IPS-NIHi11 (cell line): ENCODE measurements around the gene RPLP1.

Source experiments
- DNase-seq: peaks from one replicate; pipeline ENCODE4 v3.0.0; 2012; ENCODE audit warnings: mixed read lengths, low spot score

RPLP1 gene

DNA sequence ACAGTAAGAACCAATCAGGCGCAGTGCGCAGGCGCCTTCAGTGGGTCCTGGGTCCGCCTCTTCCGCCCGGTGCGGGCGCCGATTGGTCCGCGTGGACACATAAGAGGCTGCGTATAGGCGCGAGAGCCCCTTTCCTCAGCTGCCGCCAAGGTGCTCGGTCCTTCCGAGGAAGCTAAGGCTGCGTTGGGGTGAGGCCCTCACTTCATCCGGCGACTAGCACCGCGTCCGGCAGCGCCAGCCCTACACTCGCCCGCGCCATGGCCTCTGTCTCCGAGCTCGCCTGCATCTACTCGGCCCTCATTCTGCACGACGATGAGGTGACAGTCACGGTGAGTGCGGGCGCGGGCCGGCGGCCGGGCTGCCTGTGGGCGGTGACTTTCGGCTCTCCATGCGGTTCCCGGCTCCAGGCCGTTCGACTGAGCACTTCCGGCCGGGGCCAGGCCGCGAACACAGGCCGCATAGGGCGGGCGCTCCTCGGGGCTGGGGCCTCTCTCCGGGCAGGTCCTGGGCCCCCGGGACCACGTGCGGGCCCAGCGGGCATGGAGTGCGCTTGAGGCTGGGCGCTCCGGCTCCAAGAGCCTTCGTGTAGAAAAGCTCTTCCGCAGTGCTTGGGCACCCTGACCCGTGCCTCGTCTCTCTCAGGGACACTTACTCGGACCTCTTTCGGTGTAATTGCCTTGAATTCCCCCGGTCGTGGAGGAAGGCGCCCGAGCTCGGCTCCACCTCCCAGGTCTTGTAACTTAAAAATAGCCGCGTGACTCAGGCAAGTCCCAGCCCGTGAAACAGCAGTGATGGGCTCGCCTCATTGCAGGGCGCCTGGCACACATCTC, at the start of gene RPLP1:
RPLP1 (plus strand) TSS at position 127 of the 830 bp plus-strand sequence; CDS start at position 258, 131 bp downstream.
- peak; percentile 95 for DNase-seq

DNA sequence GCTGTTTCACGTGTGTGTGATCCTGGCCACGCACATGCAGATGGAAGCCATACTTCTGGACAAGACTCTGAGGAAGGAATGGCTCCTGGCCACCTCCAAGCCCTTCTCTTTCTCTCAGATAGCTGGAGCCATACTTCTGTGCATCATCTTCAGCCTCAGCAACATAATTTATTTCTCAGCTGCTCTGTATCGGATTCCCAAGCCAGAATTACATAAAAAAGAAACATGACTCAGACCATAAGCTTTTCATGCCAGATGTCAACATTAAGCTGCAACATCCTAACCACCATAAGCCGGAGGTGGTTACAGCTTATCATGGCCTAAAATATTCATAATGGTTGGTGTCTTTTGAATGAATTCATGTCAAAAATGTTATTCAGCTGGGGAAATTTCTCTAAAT, 49.0 kb upstream of the RPLP1 start:
- DNase-seq, result no peak

DNA sequence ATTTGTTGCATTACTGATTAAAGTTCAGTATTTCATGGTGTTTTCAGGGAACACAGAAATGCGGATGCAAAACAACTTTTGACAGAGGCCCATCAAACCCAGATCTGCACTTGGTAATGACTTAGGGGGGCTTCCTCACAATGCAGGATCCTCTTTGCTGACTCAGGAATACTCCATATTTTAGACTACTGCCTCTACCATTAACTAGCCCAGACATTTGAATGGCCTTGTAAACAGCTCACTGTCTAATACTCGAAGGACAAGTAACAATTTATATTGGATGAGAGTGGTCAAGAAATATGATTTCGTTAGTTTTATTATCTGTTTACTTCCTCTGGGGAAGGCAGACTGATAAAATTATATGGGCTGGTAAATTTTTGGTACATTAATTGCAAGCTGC, 47.5 kb upstream of the RPLP1 start:
- DNase-seq, result no peak

DNA sequence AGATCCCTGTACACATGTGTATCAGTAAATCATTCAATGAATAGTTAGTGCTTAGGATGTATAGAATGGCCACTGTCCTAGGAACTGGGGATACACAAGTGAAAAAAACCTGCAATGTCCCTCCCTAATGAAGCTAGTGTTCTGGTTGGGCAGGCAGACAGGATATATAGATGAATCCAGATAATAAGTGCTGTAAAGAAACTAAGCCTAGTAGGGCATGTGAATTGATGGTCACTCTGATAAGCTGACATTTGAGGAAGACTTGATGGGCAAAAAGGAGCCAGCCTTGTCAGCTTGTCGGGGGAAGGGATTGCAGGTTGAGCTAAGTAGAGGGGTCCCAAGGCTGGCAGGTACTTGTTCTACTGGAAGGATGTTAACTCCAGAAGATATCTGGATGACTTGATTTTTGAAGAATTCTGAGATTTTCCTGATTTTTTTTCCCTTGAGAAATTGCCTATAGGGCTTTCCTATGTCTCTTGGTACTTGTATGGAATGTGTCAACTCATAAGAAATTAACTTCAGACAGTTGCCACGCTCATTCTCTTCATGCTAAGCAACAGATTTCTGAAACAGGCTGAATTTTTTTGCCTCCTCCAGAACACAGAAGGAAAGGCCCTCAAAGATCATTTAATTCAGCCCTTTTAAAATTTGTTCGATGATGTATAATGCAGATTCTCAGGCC, 44.8 kb upstream of the RPLP1 start:
- DNase-seq, result no peak

DNA sequence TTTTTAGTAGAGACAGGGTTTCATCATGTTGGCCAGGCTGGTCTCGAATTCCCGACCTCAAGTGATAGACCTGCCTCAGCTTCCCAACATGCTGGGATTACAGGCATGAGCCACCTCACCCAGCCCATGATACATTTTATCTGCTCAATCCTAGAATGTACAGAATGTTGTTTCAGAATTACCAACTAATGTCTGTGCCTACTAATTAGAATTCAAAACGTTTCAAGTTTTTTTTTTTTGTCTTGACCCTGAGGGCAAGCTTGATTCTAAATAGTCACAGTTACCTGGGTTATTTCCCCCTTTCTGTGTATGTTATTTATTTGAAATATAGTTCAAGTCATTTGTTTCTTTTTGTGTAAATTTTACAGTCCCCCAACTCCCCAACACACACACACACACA, 43.8 kb upstream of the RPLP1 start:
- no peak for DNase-seq

DNA sequence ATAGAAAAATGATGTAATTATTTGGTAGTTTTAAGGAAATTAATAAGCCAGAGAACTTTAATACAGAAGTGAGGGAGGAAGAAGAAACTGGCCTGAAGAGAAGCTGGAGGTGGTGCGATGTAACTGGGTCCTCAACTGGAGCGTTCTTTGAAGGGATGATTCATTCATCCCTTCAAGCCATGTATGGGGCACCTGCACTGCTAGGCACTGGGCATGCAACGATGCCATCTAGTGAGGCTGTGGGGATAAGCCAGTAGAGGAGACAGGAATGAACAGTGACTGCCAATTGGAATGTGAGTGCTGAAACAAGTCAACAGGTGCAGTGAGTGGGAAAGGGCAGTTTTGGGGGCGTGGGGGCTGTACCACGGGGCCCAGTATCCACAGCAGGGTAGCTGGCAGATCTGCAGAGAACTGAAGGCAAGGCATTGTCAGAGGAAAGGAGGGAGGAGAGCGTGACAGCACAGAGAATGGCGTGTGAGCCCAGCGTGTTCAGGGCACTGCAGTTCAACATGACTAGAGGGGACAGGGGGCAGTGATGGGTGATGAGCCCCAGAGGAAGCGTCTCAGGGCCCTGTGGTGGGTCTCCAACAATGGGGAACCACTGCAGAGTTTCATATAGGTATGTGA, 42.3 kb upstream of the RPLP1 start:
- DNase-seq, result peak; percentile 66

DNA sequence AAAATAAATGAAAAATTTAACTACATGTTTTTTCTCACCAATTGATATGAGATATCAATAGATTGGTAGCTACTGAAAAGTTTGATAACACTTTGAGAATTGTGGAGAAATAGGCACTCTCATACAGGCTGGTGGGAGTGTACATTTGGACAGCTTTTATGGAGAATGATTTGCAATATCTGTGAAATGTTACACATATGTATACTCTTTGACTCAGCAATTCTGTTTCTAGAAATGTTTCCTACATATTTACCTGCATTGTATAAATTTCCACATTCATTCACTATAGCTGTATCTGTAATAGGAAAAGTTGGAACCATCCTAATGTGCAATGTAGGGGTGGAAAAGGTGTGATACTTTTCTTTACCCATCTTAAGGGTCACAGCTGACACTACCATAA, 40.3 kb upstream of the RPLP1 start:
- DNase-seq, result no peak

DNA sequence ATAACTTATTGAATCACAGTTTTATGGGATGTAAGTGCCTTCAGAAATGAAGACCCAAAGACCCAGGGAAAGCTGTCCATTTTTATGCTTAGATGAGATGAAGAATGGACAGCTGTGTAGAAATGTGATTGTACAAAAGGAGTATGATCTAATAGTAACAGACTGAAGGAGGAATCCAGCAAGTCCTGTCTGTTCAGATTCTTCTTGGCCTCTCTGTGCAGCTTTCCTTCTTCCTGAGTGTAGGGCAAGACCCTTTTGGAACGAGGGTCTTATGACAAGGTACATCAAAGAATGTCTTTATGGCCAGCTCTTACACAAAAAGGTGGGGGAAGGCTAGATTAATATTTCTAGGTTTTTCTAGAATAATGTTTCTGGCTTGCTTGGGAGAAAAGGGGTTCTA, 39.9 kb upstream of the RPLP1 start:
- no peak for DNase-seq

DNA sequence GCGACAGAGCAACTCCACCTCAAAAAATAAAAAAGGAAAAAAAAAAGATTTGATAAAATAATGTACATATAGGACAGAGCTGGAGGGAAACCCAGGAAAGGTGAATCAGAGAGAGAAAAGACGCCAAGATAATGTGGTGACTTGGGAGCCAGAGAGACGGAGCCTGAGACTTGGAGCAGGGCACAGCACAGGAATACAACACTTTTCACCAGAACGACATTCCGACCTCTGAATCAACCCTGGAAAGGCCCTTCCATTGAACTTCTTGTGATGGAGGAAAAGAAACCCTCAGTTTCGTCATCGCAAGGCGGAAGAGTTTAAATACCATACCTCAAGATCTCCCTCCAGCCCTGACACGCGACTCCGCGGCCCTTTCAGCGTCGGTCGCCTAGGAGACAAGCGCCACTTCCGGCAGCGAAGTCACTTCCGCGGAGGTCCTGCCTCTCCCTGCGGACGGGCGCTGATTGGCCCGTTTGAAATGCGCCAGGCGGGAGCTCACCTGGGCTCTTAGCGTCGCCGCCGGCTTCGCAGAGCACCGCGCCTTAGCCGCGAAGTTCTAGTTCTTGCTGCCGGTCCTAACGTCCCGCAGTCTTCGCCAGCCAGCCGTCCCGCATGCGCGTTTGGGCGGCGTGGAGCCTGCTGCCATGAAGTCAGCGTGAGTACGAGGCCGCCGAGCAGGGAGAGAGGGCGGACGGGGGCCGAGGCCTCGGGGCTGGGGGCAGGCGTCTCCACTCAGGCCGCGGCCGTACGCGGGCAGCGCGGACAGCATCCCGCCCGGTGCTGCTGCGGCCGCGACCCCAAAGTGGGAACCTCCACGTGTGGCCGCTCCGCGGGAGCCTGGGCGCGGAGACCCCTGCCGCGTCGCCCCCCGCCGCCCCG, 38.6 kb upstream of the RPLP1 start, which contains the start of gene KIF23:
KIF23 (plus strand) TSS at position 528 of the 879 bp plus-strand sequence; CDS start at position 645, 117 bp downstream.
- DNase-seq, result peak; percentile 99

DNA sequence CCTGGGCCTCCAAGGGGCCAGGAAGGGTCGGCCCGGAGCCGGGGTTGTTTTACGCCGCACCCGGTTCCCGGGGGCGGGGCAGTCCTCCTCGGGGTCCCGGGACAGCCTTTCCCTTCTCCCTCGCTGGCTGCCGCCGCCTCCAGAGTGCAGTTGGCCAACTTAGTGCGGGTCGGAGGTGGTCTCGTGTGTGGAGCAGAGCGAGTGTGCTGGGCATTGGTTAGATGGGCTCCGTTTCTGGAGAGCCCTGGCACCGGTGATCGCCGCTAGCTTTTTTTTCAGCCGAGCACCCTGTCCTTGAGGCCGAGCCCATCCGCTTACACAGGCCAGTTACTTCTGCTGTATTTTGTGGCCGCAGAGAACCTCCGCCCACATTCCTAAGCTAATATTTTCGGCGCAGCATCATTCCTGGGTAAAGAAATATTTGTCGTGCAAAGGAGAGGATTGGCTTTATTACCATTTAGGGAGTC, 37.9 kb upstream of the RPLP1 start:
- peak; percentile 72 for DNase-seq

DNA sequence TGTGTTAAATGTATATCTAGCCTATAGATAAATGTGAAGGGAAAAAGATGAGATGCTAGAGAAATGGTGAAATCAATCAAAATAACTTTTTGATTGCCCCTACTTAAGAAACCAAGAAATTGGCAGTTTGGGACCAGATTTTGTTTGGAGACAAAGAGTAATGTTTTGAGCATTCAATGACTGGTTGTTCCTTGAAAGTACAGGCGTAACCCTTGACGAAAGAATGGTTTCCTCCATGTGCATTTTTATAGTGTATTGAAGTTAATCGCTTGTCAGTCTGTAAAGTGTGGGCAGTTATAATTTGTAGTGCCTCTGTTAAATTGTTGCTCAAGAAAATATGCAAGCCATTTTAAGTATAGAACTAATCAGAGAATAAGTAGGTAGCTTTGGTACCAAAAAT, 37.2 kb upstream of the RPLP1 start:
- DNase-seq, result no peak

DNA sequence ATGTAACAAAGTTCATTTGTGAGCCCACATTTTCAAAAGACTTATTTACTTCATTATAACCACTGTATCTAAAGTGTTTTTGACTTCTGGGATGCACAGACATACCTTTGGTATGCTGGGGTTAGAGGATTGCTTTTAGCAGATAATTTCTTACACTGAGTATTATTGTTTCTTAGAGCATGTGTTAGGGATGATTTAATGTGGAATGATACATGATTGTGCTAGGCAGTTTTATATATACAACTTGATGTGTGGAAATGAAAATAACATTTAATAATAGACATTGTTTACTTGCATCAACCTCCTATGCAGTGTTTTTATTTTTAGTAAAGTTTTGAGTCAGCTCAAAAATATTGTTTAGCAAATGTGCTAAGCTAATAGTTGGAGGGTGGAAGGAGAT, 35.0 kb upstream of the RPLP1 start:
- DNase-seq, result no peak

DNA sequence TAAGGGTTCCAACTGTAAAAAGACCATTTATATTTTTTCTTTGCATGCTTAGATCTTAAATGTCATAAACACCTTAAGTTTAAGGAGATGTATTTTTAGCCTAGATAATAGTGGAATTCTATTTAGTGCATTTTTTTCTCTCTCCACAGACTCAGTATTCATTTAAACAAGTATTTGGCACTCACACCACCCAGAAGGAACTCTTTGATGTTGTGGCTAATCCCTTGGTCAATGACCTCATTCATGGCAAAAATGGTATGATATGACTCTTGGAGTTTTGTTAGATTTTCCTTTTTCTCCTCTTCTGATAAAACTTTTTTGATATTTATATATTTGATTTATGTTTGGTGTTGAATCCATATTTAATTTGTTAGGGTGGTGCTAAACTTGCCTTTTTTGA, 31.1 kb upstream of the RPLP1 start:
- DNase-seq, result no peak

DNA sequence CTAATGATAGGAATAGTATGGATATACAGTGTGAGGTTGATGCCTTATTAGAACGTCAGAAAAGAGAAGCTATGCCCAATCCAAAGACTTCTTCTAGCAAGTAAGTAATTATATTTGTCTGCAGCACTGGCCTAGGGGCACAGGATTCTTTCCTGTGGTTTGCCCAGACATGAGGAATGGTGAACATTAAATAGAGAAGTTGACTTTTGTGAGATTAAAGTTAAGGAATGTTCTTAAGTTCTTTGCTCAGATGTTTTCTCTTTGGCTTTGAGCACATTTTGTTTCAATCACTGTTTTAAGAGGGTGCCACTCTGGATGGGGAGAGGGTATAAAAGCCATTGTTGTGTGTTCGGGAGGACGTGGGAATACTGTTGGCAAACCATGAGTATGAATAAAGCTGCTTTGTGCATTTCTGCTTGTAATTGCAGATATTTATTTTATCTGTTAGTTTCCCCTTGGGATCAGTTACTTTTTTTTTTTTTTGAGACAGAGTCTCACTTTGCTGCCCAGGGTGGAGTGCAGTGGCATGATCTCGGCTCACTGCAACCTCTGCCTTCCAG, 30.2 kb upstream of the RPLP1 start:
- no peak for DNase-seq

DNA sequence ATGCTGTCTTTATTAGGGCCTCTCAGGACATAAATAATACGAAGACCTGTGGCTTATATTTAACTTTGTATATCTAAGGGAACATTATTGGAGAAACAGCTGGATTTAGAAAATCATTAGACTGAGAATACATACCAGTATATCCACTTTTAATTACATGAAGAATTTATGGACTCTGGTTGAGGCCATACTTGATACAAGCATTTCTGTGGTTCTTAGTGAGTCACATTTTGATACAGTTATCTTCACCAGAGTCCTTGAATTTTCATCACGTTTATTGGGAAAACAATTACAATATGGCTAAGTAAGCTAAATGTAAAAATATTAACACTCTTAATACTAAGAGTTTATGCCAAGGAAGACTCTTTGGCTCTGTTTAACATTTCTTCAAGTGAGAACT, 28.6 kb upstream of the RPLP1 start:
- DNase-seq, result no peak

DNA sequence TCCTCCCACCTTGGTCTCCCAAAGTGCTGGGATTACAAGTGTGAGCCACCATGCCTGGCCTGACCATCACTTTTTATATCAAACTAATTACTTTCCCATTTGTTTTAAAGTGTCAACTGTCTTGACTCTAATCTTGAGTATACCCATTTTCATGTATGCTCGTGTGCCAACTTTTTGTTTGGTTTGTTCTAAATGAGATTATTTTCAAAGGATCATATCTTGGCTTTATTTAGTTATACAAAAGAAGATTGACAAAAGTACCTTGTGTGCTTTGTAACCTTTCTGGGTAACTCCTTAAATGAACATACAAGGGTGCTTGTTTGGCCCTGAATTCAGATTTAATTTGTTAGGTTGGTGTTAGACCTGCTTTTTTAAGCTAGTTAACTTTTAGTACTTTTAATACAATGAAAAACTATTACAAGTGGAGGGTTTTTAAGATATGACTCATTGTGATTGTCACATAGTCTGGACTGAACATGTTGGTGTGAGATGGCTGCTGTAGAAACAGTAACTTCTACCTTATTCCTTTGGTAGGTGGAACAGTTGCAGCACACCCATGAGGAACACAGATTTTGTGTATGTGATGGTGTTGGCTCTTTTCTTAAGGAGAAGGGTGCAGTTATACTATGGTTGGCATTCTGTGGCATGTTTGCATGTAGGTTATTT, 27.7 kb upstream of the RPLP1 start:
- DNase-seq, result no peak

DNA sequence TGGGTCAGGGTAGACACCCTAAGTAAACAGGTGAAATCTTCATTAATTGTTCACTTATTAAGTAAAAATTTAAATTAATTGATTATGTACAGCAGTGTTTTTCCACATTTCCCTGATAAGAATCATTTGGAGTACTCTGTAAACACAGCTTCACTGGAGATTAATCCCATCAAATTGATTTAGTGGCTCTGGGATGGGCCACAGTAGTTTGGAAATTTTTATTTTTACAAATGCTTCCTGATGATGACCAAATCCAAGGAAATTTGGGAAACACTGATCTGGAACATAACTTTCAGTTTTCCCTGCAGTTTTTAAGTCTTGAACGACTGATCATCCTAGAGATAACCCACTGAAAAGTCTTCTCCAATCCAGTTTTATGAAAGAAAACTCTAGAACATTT, 18.8 kb upstream of the RPLP1 start:
- no peak for DNase-seq

DNA sequence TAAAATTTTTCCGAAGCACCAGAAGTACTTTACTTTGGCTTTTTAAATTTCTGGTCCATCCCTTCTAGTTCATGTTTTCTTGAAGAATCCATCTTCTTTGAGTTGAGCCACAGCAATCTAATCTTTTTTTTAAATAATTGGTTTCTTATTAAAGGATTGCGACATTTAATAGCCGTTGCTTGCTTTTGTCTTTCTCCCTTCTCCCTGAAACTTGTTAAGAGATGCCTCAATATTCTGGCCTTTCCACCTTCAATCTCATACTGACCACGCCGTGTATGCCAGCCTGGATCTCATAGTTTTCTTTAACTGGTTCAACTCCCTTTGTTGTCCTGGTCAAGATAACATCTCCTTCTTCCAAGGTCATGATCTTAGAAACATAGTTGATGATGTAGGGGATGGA, 18.4 kb upstream of the RPLP1 start:
- DNase-seq, result no peak

DNA sequence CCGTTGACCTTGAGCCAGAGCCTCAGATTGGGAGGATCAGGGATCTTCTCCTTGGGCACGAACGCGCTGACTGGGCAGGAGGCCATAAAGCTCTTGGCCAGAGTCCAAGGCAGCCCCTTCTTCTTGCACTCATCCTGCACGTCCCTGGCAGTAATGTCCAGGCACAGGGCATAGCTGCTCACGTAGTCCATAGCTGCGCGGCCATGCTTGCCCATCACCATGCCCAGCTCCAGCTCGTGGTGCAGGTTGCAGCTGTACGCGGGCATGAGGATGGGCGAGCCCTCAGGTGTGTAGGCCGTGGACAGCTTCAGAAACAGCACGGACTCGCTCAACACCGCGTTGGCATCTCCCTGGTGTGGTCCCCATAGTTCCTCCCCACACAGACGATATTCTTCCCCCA, 17.9 kb upstream of the RPLP1 start:
- no peak for DNase-seq

DNA sequence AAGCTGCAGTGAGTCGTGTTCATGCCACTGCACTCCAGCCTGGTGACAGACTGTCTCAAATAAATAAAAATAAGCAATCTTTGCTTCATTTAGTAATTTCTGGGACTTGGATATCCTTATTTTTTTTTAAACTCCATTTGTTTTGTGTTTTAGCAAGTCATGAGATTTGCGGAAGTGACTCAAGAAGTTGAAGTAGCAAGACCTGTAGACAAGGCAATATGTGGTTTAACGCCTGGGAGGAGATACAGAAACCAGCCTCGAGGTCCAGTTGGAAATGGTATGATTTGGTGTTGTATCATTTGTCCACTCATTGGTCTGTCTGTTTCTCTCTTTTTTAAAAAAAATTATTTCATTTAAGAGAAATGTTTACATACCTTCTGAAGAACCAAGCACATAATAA, 16.6 kb upstream of the RPLP1 start:
- no peak for DNase-seq

DNA sequence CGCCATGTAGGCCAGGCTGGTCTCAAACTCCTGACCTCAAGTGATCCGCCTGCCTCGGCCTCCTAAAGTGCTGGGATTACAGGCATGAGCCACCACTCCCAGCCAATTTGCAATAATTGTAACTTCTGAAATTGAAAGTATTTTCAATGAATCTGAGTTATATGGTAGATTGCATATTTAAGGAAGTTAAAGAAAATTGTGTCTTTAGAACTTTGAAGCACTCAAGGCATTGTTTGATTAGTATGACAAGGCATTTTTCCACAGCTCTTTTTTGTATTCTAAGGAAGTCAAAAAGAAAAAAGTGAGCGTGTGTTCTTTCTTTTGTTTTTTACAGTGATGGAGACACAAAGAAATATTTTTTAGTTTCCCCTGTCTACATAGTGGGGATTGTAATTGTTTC, 15.7 kb upstream of the RPLP1 start:
- DNase-seq, result no peak
